HG02840 (cell line): ENCODE measurements around the gene VAMP7.
"Not testable (repeated sequence)": the region's sequence is repeated elsewhere in the genome, so short reads cannot be mapped to it uniquely, and the experiment has no call there.

Experiments
- ATAC-seq: cut with Tn5 transposase; IDR thresholded peaks from one replicate; pipeline ENCODE4 v1.9.1; 2021; ENCODE audit warnings: mild to moderate bottlenecking, moderate library complexity, moderate number of reproducible peaks; ENCODE audit not compliant: unreplicated experiment, low FRiP score

The VAMP7 gene

DNA sequence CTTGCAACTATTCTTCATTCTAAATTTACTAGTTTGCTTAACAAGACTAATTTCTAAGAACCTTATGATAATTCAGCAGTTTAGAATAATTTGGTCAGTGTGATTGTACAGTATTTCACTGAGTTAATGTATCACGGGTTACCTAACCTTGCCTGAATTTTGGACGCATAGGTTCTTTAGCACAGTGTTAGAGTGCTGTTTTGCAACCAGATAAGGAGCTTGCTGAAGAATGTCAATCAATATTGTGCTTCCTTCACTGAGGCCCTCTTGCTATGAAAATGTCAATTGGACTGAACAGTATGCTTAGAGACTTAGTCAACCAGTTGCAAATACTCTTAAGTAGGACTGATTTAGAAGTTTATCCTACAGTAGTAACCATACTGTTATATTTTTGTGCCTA, 19.6 kb downstream of the VAMP7 start:
- ATAC-seq = no peak

DNA sequence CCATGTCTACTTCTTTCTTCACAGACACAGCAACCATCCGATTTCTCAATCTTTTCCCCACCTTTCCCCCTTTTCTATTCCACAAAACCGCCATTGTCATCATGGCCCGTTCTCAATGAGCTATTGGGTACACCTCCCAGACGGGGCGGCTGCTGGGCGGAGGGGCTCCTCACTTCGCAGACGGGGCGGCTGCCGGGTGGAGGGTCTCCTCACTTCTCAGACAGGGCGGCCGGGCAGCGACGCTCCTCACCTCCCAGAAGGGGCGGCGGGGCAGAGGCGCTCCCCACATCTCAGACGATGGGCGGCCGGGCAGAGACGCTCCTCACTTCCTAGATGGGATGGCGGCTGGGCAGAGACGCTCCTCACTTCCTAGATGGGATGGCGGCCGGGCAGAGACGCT, 26.5 kb downstream of the VAMP7 start:
- not testable (repeated sequence) for ATAC-seq

GRCh38 chrX:155923200-155923599, 42.1 kb downstream of the VAMP7 start:
- no peak for ATAC-seq

- ATAC-seq = not testable (repeated sequence)
These were observed 49.9 kb downstream of the VAMP7 start for GRCh38 chrX:155930852-155931618.

- no peak for ATAC-seq
These were observed 57.0 kb downstream of the VAMP7 start for GRCh38 chrX:155938132-155938531.

GRCh38 chrX:155949098-155949497, 68.0 kb downstream of the VAMP7 start:
- no peak for ATAC-seq

- ATAC-seq = no peak
These were observed 70.2 kb downstream of the VAMP7 start for GRCh38 chrX:155951237-155951789.

DNA sequence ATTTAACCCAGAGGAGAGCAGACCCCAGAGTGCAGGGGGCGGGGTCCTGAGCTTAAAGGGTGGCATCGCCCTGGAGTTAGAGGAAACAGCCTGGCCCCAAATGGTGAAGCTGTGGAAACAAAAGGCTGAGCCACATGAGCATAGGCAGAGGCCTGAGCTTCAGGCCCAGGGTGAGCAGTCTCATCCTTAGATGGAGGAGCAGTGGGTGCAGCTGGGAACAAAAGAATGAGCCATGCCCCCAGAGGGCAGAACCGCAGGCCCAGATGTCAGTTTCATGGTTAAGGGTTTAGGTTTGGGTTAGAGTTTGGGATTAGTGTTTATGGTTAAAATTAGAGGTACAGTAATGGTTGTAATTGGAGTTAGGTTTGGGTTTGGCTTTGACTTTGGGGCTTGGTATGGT, 71.9 kb downstream of the VAMP7 start:
- no peak for ATAC-seq

GRCh38 chrX:155954793-155955192, 73.6 kb downstream of the VAMP7 start:
- no peak for ATAC-seq

- ATAC-seq = no peak
These were observed 75.0 kb downstream of the VAMP7 start for GRCh38 chrX:155956099-155956498.

- ATAC-seq = no peak
These were observed 75.5 kb downstream of the VAMP7 start for GRCh38 chrX:155956649-155957048.

GRCh38 chrX:155957843-155958242, 76.7 kb downstream of the VAMP7 start:
- ATAC-seq = no peak

DNA sequence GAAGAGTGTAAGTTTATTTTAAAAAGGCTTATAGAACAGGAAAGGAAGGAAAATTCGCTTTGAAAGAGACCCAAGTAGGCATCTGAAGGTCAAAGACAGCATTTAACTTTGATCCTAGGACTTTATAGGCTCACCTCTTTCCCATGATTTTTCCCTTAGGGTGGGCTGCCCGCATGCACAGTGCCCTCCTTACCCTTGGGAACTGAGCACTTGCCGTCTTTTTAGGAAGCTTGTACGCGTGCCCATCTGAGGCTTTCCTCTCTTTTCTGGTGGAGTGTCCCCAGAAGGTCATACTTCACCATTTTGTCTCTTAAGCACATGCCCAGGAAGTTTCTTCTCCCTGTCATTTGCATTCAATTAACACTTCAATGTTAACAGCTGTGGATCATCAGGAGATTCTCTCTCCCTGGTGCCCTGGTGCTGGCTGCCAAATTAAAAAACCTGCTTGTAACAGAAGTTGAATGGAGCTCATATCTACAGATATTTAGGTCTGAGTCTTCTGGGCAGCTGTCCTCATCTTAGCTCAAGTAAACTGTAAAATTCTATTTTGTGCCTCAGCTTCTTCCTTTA, 78.0 kb downstream of the VAMP7 start:
- no peak for ATAC-seq

GRCh38 chrX:155962906-155963305, 81.8 kb downstream of the VAMP7 start:
- ATAC-seq = no peak

DNA sequence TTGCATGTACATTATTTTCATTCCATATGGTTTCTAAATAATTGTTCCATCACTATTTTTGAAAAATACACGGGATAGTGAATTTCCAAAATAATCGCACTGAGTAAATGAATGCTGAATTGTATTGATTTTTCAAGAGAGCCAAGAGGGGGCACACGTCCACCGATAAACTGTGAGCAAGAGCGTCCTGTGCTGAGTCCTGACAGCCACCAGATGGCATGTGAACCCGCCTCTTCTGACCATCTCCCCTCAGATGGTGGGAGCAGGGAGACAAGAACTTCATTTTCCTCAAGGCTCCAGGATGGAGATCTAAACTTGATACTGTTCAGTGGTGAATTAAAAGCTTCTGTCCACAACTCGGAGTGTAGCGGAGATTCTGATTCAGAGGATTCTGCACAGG, 85.7 kb downstream of the VAMP7 start:
- no peak for ATAC-seq

- ATAC-seq = no peak
These were observed 86.6 kb downstream of the VAMP7 start for GRCh38 chrX:155967653-155968325.

GRCh38 chrX:155968326-155968661, 87.1 kb downstream of the VAMP7 start:
- no peak for ATAC-seq

DNA sequence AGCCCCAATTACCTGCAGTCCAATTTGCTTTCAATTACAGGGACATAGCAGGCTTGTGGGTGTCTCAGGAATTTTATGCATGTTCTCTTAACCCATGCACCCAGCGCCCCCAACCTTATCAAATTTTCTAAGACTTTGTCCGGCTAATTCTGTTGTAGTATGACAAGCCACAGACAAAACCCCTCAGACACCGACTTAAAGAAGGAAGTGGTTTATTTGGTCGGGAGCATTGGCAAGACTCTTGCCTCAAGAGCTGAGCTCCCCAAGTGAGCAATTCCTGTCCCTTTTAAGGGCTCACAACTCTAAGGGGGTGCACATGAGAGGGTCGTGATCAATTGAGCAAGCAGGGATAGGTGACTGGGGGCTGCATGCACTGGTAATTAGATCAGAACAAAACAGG, 87.6 kb downstream of the VAMP7 start:
- ATAC-seq = no peak

DNA sequence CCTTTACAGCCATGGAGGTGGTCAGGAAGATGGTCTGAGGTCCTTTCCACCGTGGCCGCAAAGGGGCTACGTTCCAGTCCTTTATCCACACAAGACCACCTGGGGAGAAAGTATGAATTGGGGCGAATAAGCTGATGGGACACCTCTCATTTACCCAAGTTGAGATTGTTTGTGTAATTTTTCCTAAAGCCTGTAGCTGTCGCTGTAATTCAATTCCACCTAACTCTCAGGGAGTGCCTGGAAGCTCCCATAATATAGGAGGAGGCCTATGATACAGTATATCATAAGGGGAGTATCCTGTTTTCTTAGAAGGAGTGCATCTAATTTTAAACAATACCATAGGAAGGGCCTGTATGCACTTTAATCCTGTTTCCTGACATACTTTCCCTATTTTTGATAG, 90.5 kb downstream of the VAMP7 start:
- not testable (repeated sequence) for ATAC-seq

DNA sequence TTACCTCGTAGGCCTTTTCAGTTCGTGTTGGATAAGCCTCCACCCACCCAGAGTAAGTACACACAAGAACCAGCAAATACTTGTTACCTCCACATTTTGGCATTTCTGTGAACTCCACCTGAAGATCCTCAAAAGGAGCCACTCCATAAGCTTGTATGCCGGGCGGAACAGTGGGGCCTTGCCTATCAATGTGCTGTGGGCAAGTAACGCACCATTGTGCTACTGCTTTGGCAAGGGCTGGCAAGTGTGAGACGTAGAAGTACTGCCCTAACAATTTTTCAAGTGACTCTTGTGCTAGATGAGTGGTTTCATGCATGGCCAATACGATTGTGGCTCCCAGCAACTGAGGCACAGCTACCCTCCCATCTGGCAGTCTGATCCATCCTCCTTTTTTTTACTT, 91.1 kb downstream of the VAMP7 start:
- ATAC-seq = not testable (repeated sequence)

- no peak for ATAC-seq
These were observed 102.2 kb downstream of the VAMP7 start for GRCh38 chrX:155983326-155983725.

GRCh38 chrX:155985208-155985607, 104.1 kb downstream of the VAMP7 start:
- ATAC-seq = no peak
